ENCODE data around the gene C8B. TPM values are rescaled to one million over a fixed set of nuclear protein-coding genes. Genes with fewer than 3 reads are reported as not detected.

The C8B gene
- total RNA-seq, 1 donor from 2014 or later = not detected

- intact Hi-C loops (cut with micrococcal nuclease) = no loop called here
Observed at GRCh38 chr1:56972976-56973375, 7.2 kb upstream of the C8B start.

- intact Hi-C loops (cut with micrococcal nuclease) = no loop called here
Observed at GRCh38 chr1:56970280-56970679, 4.5 kb upstream of the C8B start.

GRCh38 chr1:56968878-56969495 is 3.2 kb upstream of the C8B start:
- intact Hi-C loops (cut with micrococcal nuclease) = no loop called here

- intact Hi-C loops (cut with micrococcal nuclease) = no loop called here
Observed at GRCh38 chr1:56967900-56968832, 2.4 kb upstream of the C8B start.

GRCh38 chr1:56967355-56967754 is 1.5 kb upstream of the C8B start:
- intact Hi-C loops (cut with micrococcal nuclease) = no loop called here

- intact Hi-C loops (cut with micrococcal nuclease) = no loop called here
Observed at GRCh38 chr1:56966698-56966999, 834 bp upstream of the C8B start.

GRCh38 chr1:56965191-56965590 is 624 bp downstream of the C8B start:
- intact Hi-C loops (cut with micrococcal nuclease) = no loop called here

- intact Hi-C loops (cut with micrococcal nuclease) = no loop called here
Observed at GRCh38 chr1:56964349-56965017, 1.3 kb downstream of the C8B start.

GRCh38 chr1:56963667-56964066 is 2.1 kb downstream of the C8B start:
- intact Hi-C loops (cut with micrococcal nuclease) = no loop called here

- intact Hi-C loops (cut with micrococcal nuclease) = no loop called here
Observed at GRCh38 chr1:56961426-56961825, 4.4 kb downstream of the C8B start.

GRCh38 chr1:56958526-56958925 is 7.3 kb downstream of the C8B start:
- intact Hi-C loops (cut with micrococcal nuclease) = no loop called here

GRCh38 chr1:56957931-56958330 is 7.9 kb downstream of the C8B start:
- intact Hi-C loops (cut with micrococcal nuclease) = no loop called here

GRCh38 chr1:56954664-56955063 is 11.2 kb downstream of the C8B start:
- intact Hi-C loops (cut with micrococcal nuclease) = no loop called here

- intact Hi-C loops (cut with micrococcal nuclease) = no loop called here
Observed at GRCh38 chr1:56953386-56953785, 12.4 kb downstream of the C8B start.

GRCh38 chr1:56952501-56952900 is 13.3 kb downstream of the C8B start:
- intact Hi-C loops (cut with micrococcal nuclease) = no loop called here

GRCh38 chr1:56948403-56949023 is 17.3 kb downstream of the C8B start:
- intact Hi-C loops (cut with micrococcal nuclease) = no loop called here

GRCh38 chr1:56940039-56940438 is 25.8 kb downstream of the C8B start:
- intact Hi-C loops (cut with micrococcal nuclease) = no loop called here

- intact Hi-C loops (cut with micrococcal nuclease) = no loop called here
Observed at GRCh38 chr1:56939209-56939608, 26.6 kb downstream of the C8B start.

GRCh38 chr1:56938646-56939045 is 27.2 kb downstream of the C8B start:
- intact Hi-C loops (cut with micrococcal nuclease) = no loop called here

- intact Hi-C loops (cut with micrococcal nuclease) = no loop called here
Observed at GRCh38 chr1:56934430-56935060, 31.3 kb downstream of the C8B start.

- intact Hi-C loops (cut with micrococcal nuclease) = no loop called here
Observed at GRCh38 chr1:56933606-56934005, 32.2 kb downstream of the C8B start.
